Smooth muscle cell (in vitro differentiated cells): ENCODE measurements around the gene ADNP. TPM values are rescaled to one million over a fixed set of nuclear protein-coding genes. Genes with fewer than 3 reads are reported as not detected.
"Not testable (repeated sequence)": the region's sequence is repeated elsewhere in the genome, so short reads cannot be mapped to it uniquely, and the experiment has no call there.

ENCODE experiments used
- DNase-seq: peaks from one replicate; lab custom pipeline; 2025; ENCODE audit not compliant: unreplicated experiment; lab: John Stamatoyannopoulos, UW
- H2AFZ ChIP-seq: fragments of 200-600 bp; sonication (generic); 2 replicates; pipeline ENCODE4 v1.6.0; 2016; ENCODE audit warnings: antibody characterized with exemption, low read depth, mild to moderate bottlenecking
- H3F3A ChIP-seq: fragments of 200-600 bp; sonication (generic); 2 replicates; pipeline ENCODE4 v1.6.0; 2017; ENCODE audit warnings: antibody characterized with exemption, low read depth
- H3K27ac ChIP-seq: fragments of 200-600 bp; sonication (generic); 2 replicates; pipeline ENCODE4 v1.5.1; 2016; ENCODE audit warnings: low read depth, mild to moderate bottlenecking
- H3K27me3 ChIP-seq: fragments of 200-600 bp; sonication (generic); 2 replicates; pipeline ENCODE4 v1.6.1; 2016; ENCODE audit warnings: low read depth, mild to moderate bottlenecking
- H3K36me3 ChIP-seq: fragments of 200-600 bp; sonication (generic); 2 replicates; pipeline ENCODE4 v1.5.1; 2016; ENCODE audit warnings: low read depth
- H3K4me1 ChIP-seq: fragments of 200-600 bp; sonication (generic); 2 replicates; pipeline ENCODE4 v1.5.1; 2016; ENCODE audit warnings: low read depth
- H3K4me2 ChIP-seq: fragments of 200-600 bp; sonication (generic); 2 replicates; pipeline ENCODE4 v1.6.0; 2016; ENCODE audit warnings: mild to moderate bottlenecking
- H3K4me3 ChIP-seq: fragments of 200-600 bp; sonication (generic); 2 replicates; pipeline ENCODE4 v1.5.1; 2016; ENCODE audit warnings: mild to moderate bottlenecking
- H3K79me2 ChIP-seq: fragments of 200-600 bp; sonication (generic); 2 replicates; pipeline ENCODE4 v1.6.0; 2016; ENCODE audit warnings: low read depth, mild to moderate bottlenecking
- H3K9ac ChIP-seq: fragments of 200-600 bp; sonication (generic); 2 replicates; pipeline ENCODE4 v1.6.0; 2016; ENCODE audit warnings: low read depth
- H3K9me3 ChIP-seq: fragments of 200-600 bp; sonication (generic); replicated peaks from 2 replicates; pipeline ENCODE4 v1.5.1; 2016; ENCODE audit warnings: low read depth
- H4K20me1 ChIP-seq: fragments of 200-600 bp; sonication (generic); 2 replicates; pipeline ENCODE4 v1.6.0; 2016; ENCODE audit warnings: low read depth
- WGBS: methylation state at CpG from one replicate; pipeline ENCODE4 v1.1.7; 2016; ENCODE audit warnings: low lambda C conversion rate; 5-methylcytosine and 5-hydroxymethylcytosine counted together
- polyA plus RNA-seq: library from polyadenylated mRNA; unstranded; fragments of >200 nt; fragmentation: Nextera tagmentation; extraction: Ambion mirVana; gene quantifications from 2 replicates; pipeline ENCODE4 v1.2.1, GENCODE V29; 2016
- total RNA-seq: library from RNA; depleted of rRNA; stranded (reverse); fragments of >200 nt; gene quantifications from 2 replicates; pipeline ENCODE4 v1.2.3, GENCODE V29; 2014
- TF ChIP-seq, protein P1 (sequence below): fragments of 200-600 bp; sonication (generic); IDR thresholded peaks from 2 replicates; pipeline ENCODE4 v1.5.1; 2017; ENCODE audit warnings: borderline replicate concordance, mild to moderate bottlenecking, antibody characterized with exemption; ENCODE audit not compliant: insufficient read depth, poor library complexity, severe bottlenecking

ADNP gene
- total and polyA plus RNA-seq, 2 experiments from 2014 or later: 14.2 to 57.4 TPM

DNA sequence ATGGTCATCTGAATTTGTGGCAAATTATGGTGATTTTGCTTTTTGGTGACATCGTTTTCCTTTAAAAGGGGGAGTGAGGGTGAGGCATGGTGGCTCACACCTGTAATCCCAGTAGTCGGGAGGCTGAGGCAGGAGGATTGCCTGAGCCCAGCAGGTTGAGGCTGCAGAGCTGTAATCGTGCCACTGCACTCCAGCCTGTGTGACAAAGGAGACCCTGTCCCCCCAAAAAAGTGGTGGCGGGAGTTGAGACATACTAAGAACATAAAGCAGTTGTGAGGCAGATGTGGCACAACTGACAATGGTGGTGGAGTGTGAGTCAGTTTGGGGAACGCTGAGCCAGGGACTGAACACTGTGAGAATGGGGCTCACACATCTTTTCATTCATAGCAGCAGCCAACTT lies 45.5 kb downstream of the ADNP start:
- H2AFZ ChIP-seq: no peak overlapping the region
- WGBS: 95% methylated on average over 5 of the region's 5 CpGs

DNA sequence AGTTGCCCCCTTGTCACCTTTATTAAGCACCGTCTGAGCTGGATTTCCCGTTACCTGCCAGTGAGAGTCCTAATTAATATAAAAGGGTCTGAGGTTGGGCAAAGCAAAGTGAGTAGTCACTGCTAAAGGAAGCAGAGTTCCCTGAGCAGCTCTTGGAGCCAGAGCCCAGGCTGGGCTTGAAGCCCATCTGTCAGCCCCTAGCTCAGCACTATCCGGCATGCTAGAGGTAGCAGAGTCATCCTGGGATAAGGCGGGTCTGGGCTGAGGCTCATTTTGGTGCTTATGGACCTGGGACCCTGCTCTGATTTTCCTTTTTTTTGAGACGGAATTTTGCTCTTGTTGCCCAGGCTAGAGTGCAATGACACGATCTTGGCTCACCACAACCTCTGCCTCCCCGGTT lies 46.2 kb downstream of the ADNP start:
- TF ChIP-seq, protein P1, sequence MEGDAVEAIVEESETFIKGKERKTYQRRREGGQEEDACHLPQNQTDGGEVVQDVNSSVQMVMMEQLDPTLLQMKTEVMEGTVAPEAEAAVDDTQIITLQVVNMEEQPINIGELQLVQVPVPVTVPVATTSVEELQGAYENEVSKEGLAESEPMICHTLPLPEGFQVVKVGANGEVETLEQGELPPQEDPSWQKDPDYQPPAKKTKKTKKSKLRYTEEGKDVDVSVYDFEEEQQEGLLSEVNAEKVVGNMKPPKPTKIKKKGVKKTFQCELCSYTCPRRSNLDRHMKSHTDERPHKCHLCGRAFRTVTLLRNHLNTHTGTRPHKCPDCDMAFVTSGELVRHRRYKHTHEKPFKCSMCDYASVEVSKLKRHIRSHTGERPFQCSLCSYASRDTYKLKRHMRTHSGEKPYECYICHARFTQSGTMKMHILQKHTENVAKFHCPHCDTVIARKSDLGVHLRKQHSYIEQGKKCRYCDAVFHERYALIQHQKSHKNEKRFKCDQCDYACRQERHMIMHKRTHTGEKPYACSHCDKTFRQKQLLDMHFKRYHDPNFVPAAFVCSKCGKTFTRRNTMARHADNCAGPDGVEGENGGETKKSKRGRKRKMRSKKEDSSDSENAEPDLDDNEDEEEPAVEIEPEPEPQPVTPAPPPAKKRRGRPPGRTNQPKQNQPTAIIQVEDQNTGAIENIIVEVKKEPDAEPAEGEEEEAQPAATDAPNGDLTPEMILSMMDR: no peak
- no peak overlapping the region for H2AFZ ChIP-seq
- H3K79me2 ChIP-seq: no peaks in the 10 kb centered on the region
- DNase-seq: no peak
- H3K36me3 ChIP-seq: peaks cover 3% of the 10 kb centered on the region
- H3K9ac ChIP-seq: no peak overlapping the region
- peaks cover 3% of the 10 kb centered on the region for H3F3A ChIP-seq
- H3K4me1 ChIP-seq: no peaks in the 10 kb centered on the region
- WGBS: 97% methylated on average over 7 of the region's 7 CpGs
- peaks cover 35% of the 10 kb centered on the region for H4K20me1 ChIP-seq
- H3K27ac ChIP-seq: no peak overlapping the region
- no peak overlapping the region for H3K4me2 ChIP-seq
- no peak overlapping the region for H3K4me3 ChIP-seq
- H3K27me3 ChIP-seq: no peaks in the 10 kb centered on the region
- H3K9me3 ChIP-seq: no peaks in the 10 kb centered on the region

More for the DNA sequence above, 45.5 kb downstream of the ADNP start:
- peaks cover 7% of the 10 kb centered on the region for H3K79me2 ChIP-seq
- no peak overlapping the region for H3K4me3 ChIP-seq
- H3K4me2 ChIP-seq: no peak overlapping the region
- H3K4me1 ChIP-seq: no peaks in the 10 kb centered on the region
- no peak overlapping the region for H3K9ac ChIP-seq
- no peak for DNase-seq
- TF ChIP-seq, protein P1: no peak
- H3K36me3 ChIP-seq: peaks cover 10% of the 10 kb centered on the region
- no peaks in the 10 kb centered on the region for H3K9me3 ChIP-seq
- H3K27ac ChIP-seq: no peak overlapping the region
- no peaks in the 10 kb centered on the region for H3K27me3 ChIP-seq
- H3F3A ChIP-seq: peaks cover 7% of the 10 kb centered on the region
- peaks cover 41% of the 10 kb centered on the region for H4K20me1 ChIP-seq

DNA sequence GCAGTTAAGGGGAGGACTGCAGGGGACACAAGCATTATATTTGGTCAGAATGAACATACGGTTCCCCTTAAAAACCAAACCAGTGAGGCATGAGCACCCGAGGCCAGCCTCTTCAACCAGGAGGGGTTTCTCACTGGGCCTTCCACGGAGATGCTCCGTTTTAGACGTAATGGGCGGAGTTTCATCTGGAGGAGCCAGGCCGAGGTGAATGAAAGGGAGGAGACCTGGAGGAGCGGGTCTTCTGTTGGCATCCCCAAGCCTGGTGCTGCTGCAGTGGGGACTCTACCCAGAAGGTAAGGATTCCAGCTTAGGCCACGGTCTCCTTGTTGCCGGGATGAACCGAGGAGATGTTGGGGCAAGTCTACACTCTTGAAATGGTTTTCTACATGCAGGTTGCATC lies 47.4 kb downstream of the ADNP start:
- no peaks in the 10 kb centered on the region for H3K27me3 ChIP-seq
- H3F3A ChIP-seq: peaks cover 2% of the 10 kb centered on the region
- no peak overlapping the region for H2AFZ ChIP-seq
- no peak overlapping the region for H3K4me3 ChIP-seq
- TF ChIP-seq, protein P1: no peak
- no peaks in the 10 kb centered on the region for H3K9me3 ChIP-seq
- peaks cover 24% of the 10 kb centered on the region for H4K20me1 ChIP-seq
- 86% methylated on average over 11 of the region's 11 CpGs for WGBS
- DNase-seq: no peak
- H3K79me2 ChIP-seq: no peaks in the 10 kb centered on the region
- no peak overlapping the region for H3K4me2 ChIP-seq
- no peaks in the 10 kb centered on the region for H3K4me1 ChIP-seq
- no peak overlapping the region for H3K9ac ChIP-seq
- no peaks in the 10 kb centered on the region for H3K36me3 ChIP-seq
- no peak overlapping the region for H3K27ac ChIP-seq

DNA sequence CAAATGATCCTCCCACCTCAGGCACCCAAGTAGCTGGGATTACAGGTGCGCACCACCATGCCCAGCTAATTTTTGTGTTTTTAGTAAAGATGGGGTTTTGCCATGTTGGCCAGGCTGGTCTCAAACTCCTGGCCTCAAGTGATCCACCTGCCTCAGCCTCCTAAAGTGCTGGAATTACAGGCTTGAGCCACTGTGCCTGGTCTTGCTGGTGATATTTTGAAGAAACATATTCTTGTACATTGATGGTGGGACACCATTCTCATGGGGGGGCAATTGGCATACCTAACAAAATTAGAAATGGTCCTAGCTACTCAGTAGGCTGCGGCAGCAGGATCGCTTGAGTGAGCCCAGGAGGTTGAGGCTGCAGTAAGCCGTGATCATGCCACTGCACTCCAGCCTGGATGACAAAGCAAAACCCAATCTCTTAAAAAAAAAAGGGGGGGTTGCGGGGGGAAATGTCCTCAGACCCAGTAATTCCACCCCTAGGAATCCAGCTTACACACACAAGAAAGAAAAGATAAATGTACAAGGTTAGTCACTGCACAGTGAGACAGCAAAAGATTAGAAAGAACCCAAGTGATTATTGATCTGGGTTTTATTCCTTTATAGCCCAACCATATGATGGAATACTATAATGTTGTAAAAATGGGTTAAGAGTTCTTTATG lies 49.3 kb downstream of the ADNP start:
- H3K27me3 ChIP-seq, H3K4me3 ChIP-seq, H3K27ac ChIP-seq, H3K9me3 ChIP-seq, H3K79me2 ChIP-seq, H2AFZ ChIP-seq, H3K36me3 ChIP-seq, H4K20me1 ChIP-seq, H3K4me2 ChIP-seq, H3K9ac ChIP-seq, DNase-seq, H3F3A ChIP-seq, H3K4me1 ChIP-seq: not testable (repeated sequence)
- 88% methylated on average over 5 of the region's 5 CpGs for WGBS
